ENCODE measurements around the gene WASHC4. TPM values are rescaled to one million over a fixed set of nuclear protein-coding genes. Genes with fewer than 3 reads are reported as not detected.
"Not testable (repeated sequence)": the region's sequence is repeated elsewhere in the genome, so short reads cannot be mapped to it uniquely, and the experiment has no call there.

The WASHC4 gene
- total and polyA plus RNA-seq, 8 donors, result 6.1 to 128 (median 27.8) TPM

DNA sequence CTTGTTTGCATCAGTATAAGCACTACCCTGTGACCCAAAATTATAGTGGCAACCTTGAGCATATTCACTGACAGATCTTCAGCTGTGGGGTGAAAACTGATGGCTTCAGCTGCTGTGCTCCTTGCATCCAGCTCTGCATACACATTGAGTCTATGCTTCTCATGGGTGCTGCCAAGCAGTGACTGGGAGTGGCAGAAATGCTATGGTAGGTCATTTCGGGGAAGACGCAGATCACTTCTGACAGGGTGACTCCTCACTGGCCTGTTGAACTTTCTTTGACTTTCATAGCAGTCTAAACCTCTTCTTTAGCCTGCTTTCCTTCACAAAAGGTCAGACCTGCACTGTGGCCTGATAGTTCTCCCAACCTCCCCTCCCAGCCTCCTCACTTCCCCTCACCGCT lies 17.7 kb upstream of the WASHC4 start:
- H3K9me3 ChIP-seq, result peaks cover 0 to 4% (median 1%) of the 10 kb centered on the region in 4 donors
- WGBS, 5 donors, result 80 to 95% (median 94%) methylated on average over 3 of the region's 3 CpGs
- no peaks in the 10 kb centered on the region for H3K27me3 ChIP-seq
- intact Hi-C loops (cut with DNase I; ENCODE audit: low total_unique reads), result no loop called here
- no peak overlapping the region for H3K27ac ChIP-seq
- no peaks in the 10 kb centered on the region for H3K36me3 ChIP-seq
- DNase-seq, result no peak
- no peak overlapping the region for H3K4me3 ChIP-seq
- peaks cover 0 to under 1% (median 0%) of the 10 kb centered on the region in 4 donors for H3K4me1 ChIP-seq
- TF ChIP-seq EP300 (IDR thresholded peaks at IDR 0.05) (no peak), POLR2A (IDR thresholded peaks at IDR 0.05) (no peak), POLR2AphosphoS5 (IDR thresholded peaks at IDR 0.05) (no peak)
- TF ChIP-seq, protein P1, sequence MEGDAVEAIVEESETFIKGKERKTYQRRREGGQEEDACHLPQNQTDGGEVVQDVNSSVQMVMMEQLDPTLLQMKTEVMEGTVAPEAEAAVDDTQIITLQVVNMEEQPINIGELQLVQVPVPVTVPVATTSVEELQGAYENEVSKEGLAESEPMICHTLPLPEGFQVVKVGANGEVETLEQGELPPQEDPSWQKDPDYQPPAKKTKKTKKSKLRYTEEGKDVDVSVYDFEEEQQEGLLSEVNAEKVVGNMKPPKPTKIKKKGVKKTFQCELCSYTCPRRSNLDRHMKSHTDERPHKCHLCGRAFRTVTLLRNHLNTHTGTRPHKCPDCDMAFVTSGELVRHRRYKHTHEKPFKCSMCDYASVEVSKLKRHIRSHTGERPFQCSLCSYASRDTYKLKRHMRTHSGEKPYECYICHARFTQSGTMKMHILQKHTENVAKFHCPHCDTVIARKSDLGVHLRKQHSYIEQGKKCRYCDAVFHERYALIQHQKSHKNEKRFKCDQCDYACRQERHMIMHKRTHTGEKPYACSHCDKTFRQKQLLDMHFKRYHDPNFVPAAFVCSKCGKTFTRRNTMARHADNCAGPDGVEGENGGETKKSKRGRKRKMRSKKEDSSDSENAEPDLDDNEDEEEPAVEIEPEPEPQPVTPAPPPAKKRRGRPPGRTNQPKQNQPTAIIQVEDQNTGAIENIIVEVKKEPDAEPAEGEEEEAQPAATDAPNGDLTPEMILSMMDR (IDR thresholded peaks at IDR 0.05), result no peak

DNA sequence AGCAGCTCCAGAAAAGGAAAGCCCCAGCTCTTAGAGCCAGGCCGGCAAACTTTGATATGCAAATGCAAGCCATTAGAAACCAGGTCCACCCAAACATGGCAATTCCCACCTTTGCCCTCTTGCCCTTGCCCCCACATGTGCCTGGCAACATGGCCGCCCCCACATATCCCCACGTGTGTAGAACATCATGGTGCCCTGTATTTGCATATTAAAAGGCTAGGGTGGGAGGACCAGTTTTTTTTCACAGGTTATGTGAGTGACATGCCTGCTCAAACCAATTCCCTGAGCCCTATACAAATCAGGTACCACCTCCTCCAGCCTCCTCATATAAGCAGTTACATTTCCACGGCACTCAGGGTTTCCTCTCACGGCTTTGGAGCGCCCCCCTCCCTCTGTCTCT lies 17.2 kb upstream of the WASHC4 start:
- Histone ChIP-seq H3K36me3 (no peaks in the 10 kb centered on the region), H3K27ac (no peak overlapping the region), H3K4me3 (no peak overlapping the region), H3K4me1 (no peaks in the 10 kb centered on the region), H3K27me3 (no peaks in the 10 kb centered on the region), H3K9me3 (peaks cover 0 to 10% (median 6%) of the 10 kb centered on the region in 4 donors)
- intact Hi-C loops (cut with DNase I; ENCODE audit: low total_unique reads), result no loop called here
- TF ChIP-seq, protein P1 (IDR thresholded peaks at IDR 0.05), result no peak
- TF ChIP-seq EP300 (IDR thresholded peaks at IDR 0.05) (no peak), POLR2A (IDR thresholded peaks at IDR 0.05) (no peak), POLR2AphosphoS5 (IDR thresholded peaks at IDR 0.05) (no peak)
- WGBS, 5 donors, result 70 to 79% (median 74%) methylated on average over 6 of the region's 6 CpGs
- DNase-seq, result no peak

DNA sequence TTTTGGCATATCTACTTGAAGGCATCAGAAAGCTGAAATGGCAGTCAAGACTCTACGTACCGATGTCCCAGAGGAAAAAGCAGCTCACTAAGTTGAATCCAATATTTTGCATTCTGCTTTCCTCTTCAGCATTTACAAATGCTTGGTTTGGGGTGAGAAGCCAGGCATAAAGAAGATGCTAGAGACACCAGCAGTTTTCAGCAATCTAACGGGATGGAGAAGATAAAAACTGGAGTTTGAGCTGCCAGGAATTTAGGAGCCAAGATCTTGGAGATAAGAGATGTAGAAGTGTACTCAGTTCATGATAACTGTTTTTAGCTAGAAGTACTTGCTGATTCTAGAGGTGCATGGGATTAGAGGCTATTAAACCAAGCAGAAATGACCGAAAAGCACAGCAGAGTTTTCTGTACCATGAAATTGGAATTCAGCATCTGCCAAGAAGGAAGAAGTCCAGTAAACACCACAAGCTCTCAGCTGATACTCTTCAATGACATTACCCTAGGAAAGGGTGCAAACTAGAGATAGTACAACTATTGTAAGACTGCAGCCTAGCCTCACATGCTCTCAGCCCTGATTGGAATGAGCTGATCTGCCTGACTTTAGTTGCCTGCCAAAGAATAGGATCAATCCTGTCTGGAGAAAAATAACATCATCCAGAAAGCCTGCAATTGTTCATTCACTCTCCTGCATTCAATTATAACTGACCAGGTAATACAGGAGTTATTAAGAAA lies 15.9 kb upstream of the WASHC4 start:
- intact Hi-C loops (cut with DNase I; ENCODE audit: low total_unique reads), result no loop called here
- DNase-seq, result no peak
- H3K27ac ChIP-seq, result no peak overlapping the region
- no peaks in the 10 kb centered on the region for H3K36me3 ChIP-seq
- no peaks in the 10 kb centered on the region for H3K4me1 ChIP-seq
- no peaks in the 10 kb centered on the region for H3K27me3 ChIP-seq
- H3K9me3 ChIP-seq, result peaks cover 0 to 19% (median 9%) of the 10 kb centered on the region in 4 donors
- WGBS, 5 donors, result 46 to 70% (median 52%) methylated on average over 4 of the region's 4 CpGs
- H3K4me3 ChIP-seq, result no peak overlapping the region
- no peak for TF ChIP-seq POLR2A (IDR thresholded peaks at IDR 0.05)
- TF ChIP-seq, protein P1 (IDR thresholded peaks at IDR 0.05), result no peak
- TF ChIP-seq EP300 (IDR thresholded peaks at IDR 0.05), result no peak
- no peak for TF ChIP-seq POLR2AphosphoS5 (IDR thresholded peaks at IDR 0.05)

DNA sequence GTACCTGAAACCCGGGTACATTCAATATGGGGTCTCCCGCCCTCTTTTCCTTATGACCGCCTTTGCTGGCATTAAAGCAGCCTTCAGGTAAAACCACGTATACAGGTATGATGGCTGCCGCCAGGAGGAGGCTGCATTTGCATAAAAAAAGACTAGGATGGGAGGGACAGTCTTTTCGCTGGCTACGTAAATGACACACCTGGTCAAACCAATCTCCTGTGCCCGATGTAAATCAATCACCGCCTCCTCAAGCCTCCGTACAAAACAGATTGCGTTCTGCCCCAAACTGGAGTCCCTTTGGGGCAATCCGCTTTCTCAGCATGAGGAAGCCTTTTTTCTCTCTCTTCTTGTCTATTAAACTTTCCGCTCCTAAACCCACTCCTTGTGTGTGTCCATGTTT lies 15.2 kb upstream of the WASHC4 start:
- Histone ChIP-seq H3K4me3 (peak overlapping the region in 1 of 4 donors; percentile 18), H3K27me3 (no peaks in the 10 kb centered on the region), H3K4me1 (no peaks in the 10 kb centered on the region), H3K36me3 (no peaks in the 10 kb centered on the region), H3K9me3 (peaks cover 0 to 23% (median 9%) of the 10 kb centered on the region in 4 donors), H3K27ac (peak overlapping the region in 1 of 5 donors; percentile 52)
- TF ChIP-seq EP300 (IDR thresholded peaks at IDR 0.05) (no peak), POLR2AphosphoS5 (IDR thresholded peaks at IDR 0.05) (no peak), POLR2A (IDR thresholded peaks at IDR 0.05) (no peak)
- TF ChIP-seq, protein P1 (IDR thresholded peaks at IDR 0.05), result no peak
- peak in 1 of 2 donors; percentile 56 for DNase-seq
- intact Hi-C loops (cut with DNase I; ENCODE audit: low total_unique reads), result no loop called here
- WGBS, 5 donors, result 29 to 50% (median 36%) methylated on average over 13 of the region's 13 CpGs

DNA sequence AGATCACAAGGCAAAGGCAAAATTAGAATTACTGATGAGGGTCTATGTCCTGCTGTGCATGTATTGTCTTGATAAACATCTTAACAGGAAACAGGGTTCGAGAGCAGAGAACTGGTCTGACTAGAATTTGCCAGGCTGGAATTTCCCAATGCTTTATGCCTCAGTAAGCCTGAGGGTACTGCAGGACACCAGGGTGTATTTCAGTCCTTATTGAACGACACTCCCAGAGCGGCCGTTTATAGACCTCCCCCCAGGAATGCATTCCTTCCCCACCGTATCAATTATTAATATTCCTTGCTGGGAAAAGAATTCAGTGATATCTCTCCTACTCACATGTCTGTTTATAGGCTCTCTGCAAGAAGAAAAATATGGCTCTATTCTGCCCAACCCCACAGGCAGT lies 12.2 kb upstream of the WASHC4 start:
- H3K36me3 ChIP-seq; intact Hi-C loops (cut with DNase I; ENCODE audit: low total_unique reads); H3K27me3 ChIP-seq; H3K27ac ChIP-seq; H3K4me1 ChIP-seq; DNase-seq; H3K4me3 ChIP-seq: not testable (repeated sequence)
- 86 to 96% (median 92%) methylated on average over 5 of the region's 5 CpGs for WGBS, 5 donors
- peaks cover 0 to 23% (median 9%) of the 10 kb centered on the region in 4 donors for H3K9me3 ChIP-seq
